Body of pancreas (tissue), 4 donors: ENCODE results near the gene PARP12.

Experiments used
- CTCF ChIP-seq, 7 experiments: fragments of 450-650 bp in 4 of 7; fragments of 200-600 bp in 3 of 7; sonication (generic) in 3 of 7; IDR thresholded peaks; one replicate each; pipeline ENCODE4 v1.5.1; 2016 to 2019; ENCODE audit warnings: antibody characterized with exemption in 7 of 7
- POLR2A ChIP-seq, 3 donors: fragments of 450-650 bp; IDR thresholded peaks; one replicate each; pipeline ENCODE4 v1.6.1; 2016; ENCODE audit warnings: antibody characterized with exemption in 3 of 3, mild to moderate bottlenecking in 2 of 3

GRCh38 chr7:140027858-140028257, 34.9 kb downstream of the PARP12 start:
- TF ChIP-seq CTCF (IDR thresholded peaks at IDR 0.05) (no peak), POLR2A (IDR thresholded peaks at IDR 0.05) (no peak)
